Pons (tissue), 1 donor: Measurements from ENCODE around the gene LKAAEAR1.
"Not testable (repeated sequence)": the region's sequence is repeated elsewhere in the genome, so short reads cannot be mapped to it uniquely, and the experiment has no call there.

Experiments used
- DNase-seq: peaks from one replicate; pipeline ENCODE4 v3.0.0-alpha.2; 2016; ENCODE audit warnings: low spot score

LKAAEAR1 gene

GRCh38 chr20:64098471-64099013, 14.3 kb upstream of the LKAAEAR1 start:
- no peak for DNase-seq

GRCh38 chr20:64096535-64096934, 12.3 kb upstream of the LKAAEAR1 start:
- DNase-seq: no peak

GRCh38 chr20:64095927-64096326, 11.7 kb upstream of the LKAAEAR1 start:
- no peak for DNase-seq

- no peak for DNase-seq
Observed at GRCh38 chr20:64095455-64095854, 11.3 kb upstream of the LKAAEAR1 start.

GRCh38 chr20:64093013-64093503, 8.9 kb upstream of the LKAAEAR1 start:
- no peak for DNase-seq

GRCh38 chr20:64092258-64093012, 8.2 kb upstream of the LKAAEAR1 start:
- DNase-seq: no peak

- DNase-seq: no peak
Observed at GRCh38 chr20:64091770-64092169, 7.6 kb upstream of the LKAAEAR1 start.

- no peak for DNase-seq
Observed at GRCh38 chr20:64091340-64091739, 7.1 kb upstream of the LKAAEAR1 start.

GRCh38 chr20:64090165-64090564, 6.0 kb upstream of the LKAAEAR1 start:
- DNase-seq: no peak

GRCh38 chr20:64088586-64088985, 4.4 kb upstream of the LKAAEAR1 start:
- not testable (repeated sequence) for DNase-seq

- DNase-seq: not testable (repeated sequence)
Observed at GRCh38 chr20:64087226-64087825, 3.1 kb upstream of the LKAAEAR1 start.

GRCh38 chr20:64086801-64087200, 2.6 kb upstream of the LKAAEAR1 start:
- no peak for DNase-seq

GRCh38 chr20:64084685-64085152, 521 bp upstream of the LKAAEAR1 start:
- no peak for DNase-seq

- no peak for DNase-seq
Observed at GRCh38 chr20:64083378-64083803, 807 bp downstream of the LKAAEAR1 start.

GRCh38 chr20:64082820-64083377, 1.3 kb downstream of the LKAAEAR1 start:
- no peak for DNase-seq

- no peak for DNase-seq
Observed at GRCh38 chr20:64082126-64082731, 2.0 kb downstream of the LKAAEAR1 start.

- no peak for DNase-seq
Observed at GRCh38 chr20:64081624-64081964, 2.6 kb downstream of the LKAAEAR1 start.

GRCh38 chr20:64080813-64081623, 3.2 kb downstream of the LKAAEAR1 start:
- no peak for DNase-seq

- DNase-seq: no peak
Observed at GRCh38 chr20:64080013-64080812, 4.0 kb downstream of the LKAAEAR1 start, which contains the start of gene OPRL1. Gene OPRL1 (plus strand): TSS chr20:64080082. CDS start chr20:64092721, 12,639 bp downstream.

- peak; percentile 55 for DNase-seq
Observed at GRCh38 chr20:64079273-64080012, 4.8 kb downstream of the LKAAEAR1 start, which contains the start of gene RGS19. Gene RGS19 (minus strand): TSS chr20:64079518. CDS start chr20:64076886, 2,632 bp downstream.
